HL-60/S4 (cell line): ENCODE results near the gene VPS26A.

Source experiments
- in situ Hi-C: fragments of 300-500 bp; cut with MboI; formaldehyde crosslinking; loops from 2 replicates; pipeline ENCODE4 v1.14.3; 2022; ENCODE audit warnings: low sequenced_read_pairs

Gene VPS26A

GRCh38 chr10:69123747-69124562 is at the start of gene VPS26A:
Gene VPS26A (plus strand): TSS chr10:69124178. CDS start chr10:69124278, 100 bp downstream.
- in situ Hi-C loops, result no loop called here

- in situ Hi-C loops, result no loop called here
Measured at GRCh38 chr10:69074532-69074931, 49.4 kb upstream of the VPS26A start.

- in situ Hi-C loops, result no loop called here
Measured at GRCh38 chr10:69075431-69075830, 48.5 kb upstream of the VPS26A start.

- in situ Hi-C loops, result no loop called here
Measured at GRCh38 chr10:69078311-69078710, 45.7 kb upstream of the VPS26A start.

- in situ Hi-C loops, result no loop called here
Measured at GRCh38 chr10:69080226-69080625, 43.8 kb upstream of the VPS26A start.

- in situ Hi-C loops, result no loop called here
Measured at GRCh38 chr10:69086001-69086509, 37.9 kb upstream of the VPS26A start.

GRCh38 chr10:69087590-69088470 is 36.1 kb upstream of the VPS26A start, which contains the start of gene SRGN:
Gene SRGN (plus strand): TSS chr10:69088103. CDS start chr10:69088158, 55 bp downstream.
- in situ Hi-C loops, result no loop called here

GRCh38 chr10:69088471-69088769 is 35.6 kb upstream of the VPS26A start:
- in situ Hi-C loops, result no loop called here

- in situ Hi-C loops, result no loop called here
Measured at GRCh38 chr10:69088801-69089501, 35.0 kb upstream of the VPS26A start.

GRCh38 chr10:69089638-69090599 is 34.1 kb upstream of the VPS26A start:
- in situ Hi-C loops, result no loop called here

GRCh38 chr10:69090685-69091084 is 33.3 kb upstream of the VPS26A start:
- in situ Hi-C loops, result no loop called here

- in situ Hi-C loops, result no loop called here
Measured at GRCh38 chr10:69091143-69091651, 32.8 kb upstream of the VPS26A start.

- in situ Hi-C loops, result no loop called here
Measured at GRCh38 chr10:69092959-69093850, 30.8 kb upstream of the VPS26A start.

- in situ Hi-C loops, result no loop called here
Measured at GRCh38 chr10:69093933-69094332, 30.0 kb upstream of the VPS26A start.

- in situ Hi-C loops, result no loop called here
Measured at GRCh38 chr10:69096045-69096444, 27.9 kb upstream of the VPS26A start.

GRCh38 chr10:69097729-69098128 is 26.2 kb upstream of the VPS26A start:
- in situ Hi-C loops, result no loop called here

- in situ Hi-C loops, result loop anchor here (5.0 kb wide), 1 partner anchor 98 kb away; no protein-coding TSS in a partner anchor
Measured at GRCh38 chr10:69100136-69100872, 23.7 kb upstream of the VPS26A start.
